Suprapubic skin (tissue), 4 donors: ENCODE measurements around the gene TTC28.

ENCODE experiments used
- EP300 ChIP-seq: sonication (generic); formaldehyde crosslinking; IDR thresholded peaks from one replicate; pipeline ENCODE4 v1.6.1; 2017; ENCODE audit warnings: antibody characterized with exemption
- POLR2A ChIP-seq, 2 donors: fragments of 450-650 bp; IDR thresholded peaks; one replicate each; pipeline ENCODE4 v1.6.1; 2017; ENCODE audit warnings: antibody characterized with exemption in 2 of 2, mild to moderate bottlenecking in 2 of 2, moderate library complexity in 2 of 2
- POLR2AphosphoS5 ChIP-seq, 3 donors: sonication (generic); formaldehyde crosslinking; IDR thresholded peaks; one replicate each; pipeline ENCODE4 v1.6.1; 2017; ENCODE audit warnings: antibody characterized with exemption in 3 of 3
- TF ChIP-seq, protein P1 (sequence below), 2 donors: fragments of 200-600 bp in 1 of 2; fragments of 450-650 bp in 1 of 2; sonication (generic) in 1 of 2; IDR thresholded peaks; one replicate each; pipeline ENCODE4 v1.5.1; 2016 to 2019; ENCODE audit warnings: antibody characterized with exemption in 2 of 2, mild to moderate bottlenecking in 1 of 2, moderate library complexity in 1 of 2

- TF ChIP-seq, protein P1, sequence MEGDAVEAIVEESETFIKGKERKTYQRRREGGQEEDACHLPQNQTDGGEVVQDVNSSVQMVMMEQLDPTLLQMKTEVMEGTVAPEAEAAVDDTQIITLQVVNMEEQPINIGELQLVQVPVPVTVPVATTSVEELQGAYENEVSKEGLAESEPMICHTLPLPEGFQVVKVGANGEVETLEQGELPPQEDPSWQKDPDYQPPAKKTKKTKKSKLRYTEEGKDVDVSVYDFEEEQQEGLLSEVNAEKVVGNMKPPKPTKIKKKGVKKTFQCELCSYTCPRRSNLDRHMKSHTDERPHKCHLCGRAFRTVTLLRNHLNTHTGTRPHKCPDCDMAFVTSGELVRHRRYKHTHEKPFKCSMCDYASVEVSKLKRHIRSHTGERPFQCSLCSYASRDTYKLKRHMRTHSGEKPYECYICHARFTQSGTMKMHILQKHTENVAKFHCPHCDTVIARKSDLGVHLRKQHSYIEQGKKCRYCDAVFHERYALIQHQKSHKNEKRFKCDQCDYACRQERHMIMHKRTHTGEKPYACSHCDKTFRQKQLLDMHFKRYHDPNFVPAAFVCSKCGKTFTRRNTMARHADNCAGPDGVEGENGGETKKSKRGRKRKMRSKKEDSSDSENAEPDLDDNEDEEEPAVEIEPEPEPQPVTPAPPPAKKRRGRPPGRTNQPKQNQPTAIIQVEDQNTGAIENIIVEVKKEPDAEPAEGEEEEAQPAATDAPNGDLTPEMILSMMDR (IDR thresholded peaks at IDR 0.05) = no peak
- TF ChIP-seq POLR2A (IDR thresholded peaks at IDR 0.05) = no peak
- TF ChIP-seq EP300 = no peak
- no peak for TF ChIP-seq POLR2AphosphoS5 (IDR thresholded peaks at IDR 0.05)
Measured at GRCh38 chr22:28105413-28105812, 574.2 kb downstream of the TTC28 start.
